HepG2 (cell line): Measurements from ENCODE around the gene SEC14L2. TPM values are rescaled to one million over a fixed set of nuclear protein-coding genes. Genes with fewer than 3 reads are reported as not detected.

Experiments used
- BRD4 ChIP-seq: sonication (generic); formaldehyde crosslinking; IDR thresholded peaks from 2 replicates; pipeline ENCODE4 v1.4.0; 2020; ENCODE audit warnings: missing genetic modification reagents
- EED ChIP-seq: sonication (generic); formaldehyde crosslinking; IDR thresholded peaks from 2 replicates; pipeline ENCODE4 v1.5.0; 2020; ENCODE audit warnings: mild to moderate bottlenecking, missing genetic modification reagents
- HMG20B ChIP-seq: conservative IDR thresholded peaks from 2 replicates; pipeline ENCODE4 v1.6.1; 2016; ENCODE audit warnings: missing genetic modification reagents, missing compliant biosample characterization
- MATR3 ChIP-seq: sonication (generic); formaldehyde crosslinking; IDR thresholded peaks from 2 replicates; pipeline ENCODE4 v1.4.0; 2020; ENCODE audit warnings: missing genetic modification reagents
- MIER2 ChIP-seq: IDR thresholded peaks from 2 replicates; pipeline ENCODE4 v1.6.1; 2016; ENCODE audit warnings: missing biosample characterization, missing genetic modification reagents
- MYNN ChIP-seq: sonication (generic); formaldehyde crosslinking; IDR thresholded peaks from 2 replicates; pipeline ENCODE4 v1.4.0; 2020; ENCODE audit warnings: mild to moderate bottlenecking, low read depth, missing genetic modification reagents
- NKX3-1 ChIP-seq: sonication (generic); formaldehyde crosslinking; IDR thresholded peaks from 2 replicates; pipeline ENCODE4 v1.5.0; 2020; ENCODE audit warnings: missing genetic modification reagents
- RAD21 ChIP-seq: fragments of 450-650 bp; formaldehyde crosslinking; IDR thresholded peaks from 2 replicates; pipeline ENCODE4 v1.5.0; 2020; ENCODE audit warnings: mild to moderate bottlenecking
- SUZ12 ChIP-seq: fragments of 150-350 bp; IDR thresholded peaks from 2 replicates; pipeline ENCODE4 v1.6.1; 2014; ENCODE audit warnings: low read depth, low read length
- TEAD3 ChIP-seq: optimal IDR thresholded peaks from 2 replicates; pipeline ENCODE3; 2016; ENCODE audit warnings: borderline replicate concordance
- TMF1 ChIP-seq: sonication (generic); formaldehyde crosslinking; IDR thresholded peaks from 2 replicates; pipeline ENCODE4 v1.8.1; 2022; ENCODE audit warnings: low read depth, missing genetic modification reagents
- ZBTB38 ChIP-seq: sonication (generic); formaldehyde crosslinking; IDR thresholded peaks from 2 replicates; pipeline ENCODE4 v1.5.1; 2020; ENCODE audit warnings: mild to moderate bottlenecking, missing genetic modification reagents
- ZFP36 ChIP-seq: fragments of 150-350 bp; IDR thresholded peaks from 2 replicates; pipeline ENCODE4 v1.6.1; 2018; ENCODE audit warnings: borderline replicate concordance, low read length, low read depth; ENCODE audit not compliant: partially characterized antibody
- ZNF136 ChIP-seq: sonication (generic); formaldehyde crosslinking; IDR thresholded peaks from 2 replicates; pipeline ENCODE4 v1.8.1; 2022; ENCODE audit warnings: low read depth, mild to moderate bottlenecking, moderate library complexity, missing genetic modification reagents
- ZNF160 ChIP-seq: sonication (generic); formaldehyde crosslinking; IDR thresholded peaks from 2 replicates; pipeline ENCODE4 v1.8.0; 2022; ENCODE audit warnings: mild to moderate bottlenecking, inconsistent platforms, missing genetic modification reagents
- ZNF18 ChIP-seq: sonication (generic); formaldehyde crosslinking; IDR thresholded peaks from 2 replicates; pipeline ENCODE4 v1.8.0; 2022; ENCODE audit warnings: mild to moderate bottlenecking, missing genetic modification reagents; ENCODE audit not compliant: insufficient replicate concordance
- ZNF20 ChIP-seq: sonication (generic); formaldehyde crosslinking; IDR thresholded peaks from 2 replicates; pipeline ENCODE4 v1.4.0; 2020; ENCODE audit warnings: mild to moderate bottlenecking, moderate library complexity, missing genetic modification reagents
- ZNF264 ChIP-seq: sonication (generic); formaldehyde crosslinking; IDR thresholded peaks from 2 replicates; pipeline ENCODE4 v1.4.0; 2020; ENCODE audit warnings: missing genetic modification reagents
- ZNF546 ChIP-seq: sonication (generic); formaldehyde crosslinking; conservative IDR thresholded peaks from 2 replicates; pipeline ENCODE4 v1.8.1; 2023; ENCODE audit warnings: mild to moderate bottlenecking, missing genetic modification reagents
- ZNF672 ChIP-seq: sonication (generic); formaldehyde crosslinking; IDR thresholded peaks from 2 replicates; pipeline ENCODE4 v1.8.1; 2022; ENCODE audit warnings: missing genetic modification reagents
- polyA plus RNA-seq, 8 experiments: library from polyadenylated mRNA; depleted of rRNA in 3 of 8; stranded (reverse) in 7 of 8; unstranded in 1 of 8; fragments of >200 nt; fragmentation: Illumina TruSeq in 4 of 8; extraction: Trizol in 4 of 8; gene quantifications; 2 replicates each; pipeline versions ENCODE4 v1.2.1 to v1.2.3, GENCODE V29; 2011 to 2016; ENCODE audit warnings: low read depth in 4 of 8, missing spikeins in 1 of 8, mixed read lengths in 1 of 8; ENCODE audit not compliant: insufficient read depth in 1 of 8
- total RNA-seq, 5 experiments: library from RNA; depleted of rRNA; stranded (reverse); fragments of >200 nt; fragmentation: Illumina TruSeq; extraction: Trizol; gene quantifications; 2 replicates each; pipeline ENCODE4 v1.2.3, GENCODE V29; 2016; ENCODE audit warnings: low read depth in 1 of 5
- TF ChIP-seq, protein P1 (sequence below): sonication (generic); formaldehyde crosslinking; IDR thresholded peaks from 2 replicates; pipeline ENCODE4 v1.4.0; 2020; ENCODE audit warnings: mild to moderate bottlenecking, missing genetic modification reagents
- TF ChIP-seq, protein P2 (sequence below): sonication (generic); formaldehyde crosslinking; IDR thresholded peaks from 2 replicates; pipeline ENCODE4 v1.8.0; 2022; ENCODE audit warnings: mild to moderate bottlenecking, missing genetic modification reagents, moderate library complexity
- TF ChIP-seq, protein P3 (sequence below): sonication (generic); formaldehyde crosslinking; conservative IDR thresholded peaks from 2 replicates; pipeline ENCODE4 v1.8.0; 2022; ENCODE audit warnings: low read depth, missing genetic modification reagents

Gene SEC14L2
- total and polyA plus RNA-seq, 2 of the 13 experiments (the other 11 are each of a cell fraction or from before 2014, with no cell fraction given): 4.1 to 5.1 TPM

GRCh38 chr22:30426388-30427353 lies 29.9 kb downstream of the SEC14L2 start (continued):
- TF ChIP-seq ZNF20 (CRISPR knock-in tag) (no peak), HMG20B (CRISPR knock-in tag) (no peak), ZNF136 (CRISPR knock-in tag) (no peak), ZNF160 (CRISPR knock-in tag) (no peak), ZNF546 (CRISPR knock-in tag) (no peak), TEAD3 (CRISPR knock-in tag) (peak; percentile 39), NKX3-1 (CRISPR knock-in tag) (no peak), SUZ12 (no peak), ZNF264 (CRISPR knock-in tag) (no peak), BRD4 (CRISPR knock-in tag) (no peak), MATR3 (CRISPR knock-in tag) (no peak), ZBTB38 (CRISPR knock-in tag) (peak; percentile 29; the same call in 1 of the 2 replicates), RAD21 (peak; percentile 76), MYNN (CRISPR knock-in tag) (no peak), ZNF672 (CRISPR knock-in tag) (no peak), EED (CRISPR knock-in tag) (no peak), ZNF18 (no peak), MIER2 (CRISPR knock-in tag) (no peak), TMF1 (CRISPR knock-in tag) (no peak), ZFP36 (peak; percentile 91)
- TF ChIP-seq, protein P1, sequence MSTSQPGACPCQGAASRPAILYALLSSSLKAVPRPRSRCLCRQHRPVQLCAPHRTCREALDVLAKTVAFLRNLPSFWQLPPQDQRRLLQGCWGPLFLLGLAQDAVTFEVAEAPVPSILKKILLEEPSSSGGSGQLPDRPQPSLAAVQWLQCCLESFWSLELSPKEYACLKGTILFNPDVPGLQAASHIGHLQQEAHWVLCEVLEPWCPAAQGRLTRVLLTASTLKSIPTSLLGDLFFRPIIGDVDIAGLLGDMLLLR (CRISPR knock-in tag): no peak
- TF ChIP-seq, protein P2, sequence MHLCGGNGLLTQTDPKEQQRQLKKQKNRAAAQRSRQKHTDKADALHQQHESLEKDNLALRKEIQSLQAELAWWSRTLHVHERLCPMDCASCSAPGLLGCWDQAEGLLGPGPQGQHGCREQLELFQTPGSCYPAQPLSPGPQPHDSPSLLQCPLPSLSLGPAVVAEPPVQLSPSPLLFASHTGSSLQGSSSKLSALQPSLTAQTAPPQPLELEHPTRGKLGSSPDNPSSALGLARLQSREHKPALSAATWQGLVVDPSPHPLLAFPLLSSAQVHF (CRISPR knock-in tag): no peak
- TF ChIP-seq, protein P3, sequence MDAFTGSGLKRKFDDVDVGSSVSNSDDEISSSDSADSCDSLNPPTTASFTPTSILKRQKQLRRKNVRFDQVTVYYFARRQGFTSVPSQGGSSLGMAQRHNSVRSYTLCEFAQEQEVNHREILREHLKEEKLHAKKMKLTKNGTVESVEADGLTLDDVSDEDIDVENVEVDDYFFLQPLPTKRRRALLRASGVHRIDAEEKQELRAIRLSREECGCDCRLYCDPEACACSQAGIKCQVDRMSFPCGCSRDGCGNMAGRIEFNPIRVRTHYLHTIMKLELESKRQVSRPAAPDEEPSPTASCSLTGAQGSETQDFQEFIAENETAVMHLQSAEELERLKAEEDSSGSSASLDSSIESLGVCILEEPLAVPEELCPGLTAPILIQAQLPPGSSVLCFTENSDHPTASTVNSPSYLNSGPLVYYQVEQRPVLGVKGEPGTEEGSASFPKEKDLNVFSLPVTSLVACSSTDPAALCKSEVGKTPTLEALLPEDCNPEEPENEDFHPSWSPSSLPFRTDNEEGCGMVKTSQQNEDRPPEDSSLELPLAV (CRISPR knock-in tag): no peak
